ENCODE data around the gene CTR9. TPM values are rescaled to one million over a fixed set of nuclear protein-coding genes. Genes with fewer than 3 reads are reported as not detected.

CTR9 gene
- total and polyA plus RNA-seq, 9 of the 15 experiments (the other 6 are each of a cell fraction or from before 2014, with no cell fraction given), result 25.4 to 79.3 (median 47.3) TPM

DNA sequence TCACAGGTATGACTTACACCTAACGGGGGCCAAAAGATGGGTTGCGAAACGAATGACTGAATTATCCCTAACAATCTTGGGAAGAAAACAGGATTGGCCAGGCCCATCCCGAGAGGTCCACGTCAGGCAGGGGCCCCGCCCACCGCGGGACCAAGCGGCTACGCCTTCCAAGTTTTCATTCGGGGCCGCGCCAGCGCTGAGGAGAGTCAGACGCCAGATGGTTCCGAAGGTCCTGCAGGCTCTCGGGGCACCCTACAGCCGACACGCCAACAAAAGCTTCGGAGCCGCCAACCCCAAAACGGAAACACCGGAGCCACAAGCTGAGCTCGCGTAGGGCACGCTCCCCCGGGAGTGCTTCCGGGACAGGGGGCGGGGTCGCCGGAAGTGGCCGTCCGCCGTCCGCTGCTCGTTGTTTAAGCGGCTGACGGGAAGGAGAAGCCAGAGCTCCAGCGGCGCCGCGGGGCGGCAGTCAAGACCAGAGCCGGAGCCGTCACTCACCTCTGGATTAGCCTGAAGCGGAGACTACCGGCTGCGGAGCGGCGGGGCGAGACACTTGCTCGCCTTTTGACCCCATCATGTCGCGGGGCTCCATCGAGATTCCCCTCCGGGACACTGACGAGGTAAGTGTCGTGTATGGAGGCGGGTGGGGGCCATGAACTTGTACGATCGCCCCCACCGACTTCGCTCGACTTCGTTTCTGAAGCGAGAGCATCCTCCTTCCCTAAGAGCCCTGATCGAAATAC lies at the start of gene CTR9 (continued):
- TF ChIP-seq ZNF133 (CRISPR knock-in tag; IDR thresholded peaks at IDR 0.05) (no peak), ZNF224 (CRISPR knock-in tag; IDR thresholded peaks at IDR 0.05) (no peak), ZKSCAN3 (CRISPR knock-in tag; IDR thresholded peaks at IDR 0.05) (no peak), L3MBTL2 (IDR thresholded peaks at IDR 0.05) (peak; percentile 90), ZBTB8A (IDR thresholded peaks at IDR 0.05; ENCODE audit: partially characterized antibody) (no peak), HMG20B (CRISPR knock-in tag; IDR thresholded peaks at IDR 0.05) (no peak), ZNF75A (CRISPR knock-in tag; IDR thresholded peaks at IDR 0.05) (no peak), RHOXF2B (CRISPR knock-in tag; conservative IDR thresholded peaks at IDR 0.05) (no peak), XRCC3 (IDR thresholded peaks at IDR 0.05) (no peak), NCOA2 (IDR thresholded peaks at IDR 0.05; ENCODE audit: partially characterized antibody in 2 of 2) (no peak), DNMT1 (IDR thresholded peaks at IDR 0.05) (no peak), MYBL2 (IDR thresholded peaks at IDR 0.05; ENCODE audit: low read depth) (no peak), MYBL2 (CRISPR knock-in tag; IDR thresholded peaks at IDR 0.05; ENCODE audit: borderline replicate concordance) (no peak), SAFB (IDR thresholded peaks at IDR 0.05; ENCODE audit: borderline replicate concordance, low read depth, low read length) (no peak)
- TF ChIP-seq, protein P1, sequence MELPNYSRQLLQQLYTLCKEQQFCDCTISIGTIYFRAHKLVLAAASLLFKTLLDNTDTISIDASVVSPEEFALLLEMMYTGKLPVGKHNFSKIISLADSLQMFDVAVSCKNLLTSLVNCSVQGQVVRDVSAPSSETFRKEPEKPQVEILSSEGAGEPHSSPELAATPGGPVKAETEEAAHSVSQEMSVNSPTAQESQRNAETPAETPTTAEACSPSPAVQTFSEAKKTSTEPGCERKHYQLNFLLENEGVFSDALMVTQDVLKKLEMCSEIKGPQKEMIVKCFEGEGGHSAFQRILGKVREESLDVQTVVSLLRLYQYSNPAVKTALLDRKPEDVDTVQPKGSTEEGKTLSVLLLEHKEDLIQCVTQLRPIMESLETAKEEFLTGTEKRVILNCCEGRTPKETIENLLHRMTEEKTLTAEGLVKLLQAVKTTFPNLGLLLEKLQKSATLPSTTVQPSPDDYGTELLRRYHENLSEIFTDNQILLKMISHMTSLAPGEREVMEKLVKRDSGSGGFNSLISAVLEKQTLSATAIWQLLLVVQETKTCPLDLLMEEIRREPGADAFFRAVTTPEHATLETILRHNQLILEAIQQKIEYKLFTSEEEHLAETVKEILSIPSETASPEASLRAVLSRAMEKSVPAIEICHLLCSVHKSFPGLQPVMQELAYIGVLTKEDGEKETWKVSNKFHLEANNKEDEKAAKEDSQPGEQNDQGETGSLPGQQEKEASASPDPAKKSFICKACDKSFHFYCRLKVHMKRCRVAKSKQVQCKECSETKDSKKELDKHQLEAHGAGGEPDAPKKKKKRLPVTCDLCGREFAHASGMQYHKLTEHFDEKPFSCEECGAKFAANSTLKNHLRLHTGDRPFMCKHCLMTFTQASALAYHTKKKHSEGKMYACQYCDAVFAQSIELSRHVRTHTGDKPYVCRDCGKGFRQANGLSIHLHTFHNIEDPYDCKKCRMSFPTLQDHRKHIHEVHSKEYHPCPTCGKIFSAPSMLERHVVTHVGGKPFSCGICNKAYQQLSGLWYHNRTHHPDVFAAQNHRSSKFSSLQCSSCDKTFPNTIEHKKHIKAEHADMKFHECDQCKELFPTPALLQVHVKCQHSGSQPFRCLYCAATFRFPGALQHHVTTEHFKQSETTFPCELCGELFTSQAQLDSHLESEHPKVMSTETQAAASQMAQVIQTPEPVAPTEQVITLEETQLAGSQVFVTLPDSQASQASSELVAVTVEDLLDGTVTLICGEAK (IDR thresholded peaks at IDR 0.05), result peak; percentile 99
- TF ChIP-seq, protein P1 (CRISPR knock-in tag; IDR thresholded peaks at IDR 0.05), result no peak
- TF ChIP-seq, protein P2, sequence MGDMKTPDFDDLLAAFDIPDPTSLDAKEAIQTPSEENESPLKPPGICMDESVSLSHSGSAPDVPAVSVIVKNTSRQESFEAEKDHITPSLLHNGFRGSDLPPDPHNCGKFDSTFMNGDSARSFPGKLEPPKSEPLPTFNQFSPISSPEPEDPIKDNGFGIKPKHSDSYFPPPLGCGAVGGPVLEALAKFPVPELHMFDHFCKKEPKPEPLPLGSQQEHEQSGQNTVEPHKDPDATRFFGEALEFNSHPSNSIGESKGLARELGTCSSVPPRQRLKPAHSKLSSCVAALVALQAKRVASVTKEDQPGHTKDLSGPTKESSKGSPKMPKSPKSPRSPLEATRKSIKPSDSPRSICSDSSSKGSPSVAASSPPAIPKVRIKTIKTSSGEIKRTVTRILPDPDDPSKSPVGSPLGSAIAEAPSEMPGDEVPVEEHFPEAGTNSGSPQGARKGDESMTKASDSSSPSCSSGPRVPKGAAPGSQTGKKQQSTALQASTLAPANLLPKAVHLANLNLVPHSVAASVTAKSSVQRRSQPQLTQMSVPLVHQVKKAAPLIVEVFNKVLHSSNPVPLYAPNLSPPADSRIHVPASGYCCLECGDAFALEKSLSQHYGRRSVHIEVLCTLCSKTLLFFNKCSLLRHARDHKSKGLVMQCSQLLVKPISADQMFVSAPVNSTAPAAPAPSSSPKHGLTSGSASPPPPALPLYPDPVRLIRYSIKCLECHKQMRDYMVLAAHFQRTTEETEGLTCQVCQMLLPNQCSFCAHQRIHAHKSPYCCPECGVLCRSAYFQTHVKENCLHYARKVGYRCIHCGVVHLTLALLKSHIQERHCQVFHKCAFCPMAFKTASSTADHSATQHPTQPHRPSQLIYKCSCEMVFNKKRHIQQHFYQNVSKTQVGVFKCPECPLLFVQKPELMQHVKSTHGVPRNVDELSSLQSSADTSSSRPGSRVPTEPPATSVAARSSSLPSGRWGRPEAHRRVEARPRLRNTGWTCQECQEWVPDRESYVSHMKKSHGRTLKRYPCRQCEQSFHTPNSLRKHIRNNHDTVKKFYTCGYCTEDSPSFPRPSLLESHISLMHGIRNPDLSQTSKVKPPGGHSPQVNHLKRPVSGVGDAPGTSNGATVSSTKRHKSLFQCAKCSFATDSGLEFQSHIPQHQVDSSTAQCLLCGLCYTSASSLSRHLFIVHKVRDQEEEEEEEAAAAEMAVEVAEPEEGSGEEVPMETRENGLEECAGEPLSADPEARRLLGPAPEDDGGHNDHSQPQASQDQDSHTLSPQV (IDR thresholded peaks at IDR 0.05), result 0 out of 2 replicates have a peak, but pooled peaks have one; percentile 33
